Keratinocyte (primary cell): Measurements from ENCODE around the gene AADACL3.

Source experiments
- EZH2 ChIP-seq: IDR thresholded peaks from one replicate; pipeline ENCODE4 v1.6.1; 2012; ENCODE audit warnings: inconsistent platforms, mild to moderate bottlenecking, low read length, moderate library complexity
- TF ChIP-seq, protein P1 (sequence below), 3 experiments: IDR thresholded peaks in 1 of 3; conservative IDR thresholded peaks in 1 of 3; optimal IDR thresholded peaks in 1 of 3; 2 replicates in 2 of 3; 3 replicates in 1 of 3; pipeline versions ENCODE3 to v1.5.1; 2011; ENCODE audit warnings: low read length in 3 of 3, mild to moderate bottlenecking in 3 of 3, moderate library complexity in 2 of 3, control low read depth in 1 of 3, inconsistent platforms in 1 of 3; ENCODE audit not compliant: insufficient read depth in 2 of 3; ENCODE audit errors: extremely low read depth in 1 of 3

DNA sequence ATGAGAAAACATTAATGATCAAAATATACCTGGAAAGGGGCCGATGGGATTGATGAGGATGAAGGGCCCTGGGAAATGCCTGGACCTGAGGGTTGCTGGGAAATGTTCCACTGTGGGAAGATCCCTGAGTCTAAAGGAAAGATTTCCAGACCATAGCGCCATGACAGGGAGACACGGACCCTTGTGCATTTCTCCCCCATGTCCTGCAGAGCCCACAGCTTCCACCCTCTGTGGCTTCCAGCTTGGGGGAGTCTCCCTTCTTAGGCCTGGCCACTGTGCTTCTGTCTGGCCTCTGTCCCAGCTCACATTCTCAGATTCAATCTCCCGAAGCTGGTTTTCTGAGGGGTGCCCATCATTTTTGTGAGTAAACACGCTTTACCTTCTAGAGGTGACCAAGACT is 56.6 kb downstream of the AADACL3 start:
- TF ChIP-seq, protein P1, sequence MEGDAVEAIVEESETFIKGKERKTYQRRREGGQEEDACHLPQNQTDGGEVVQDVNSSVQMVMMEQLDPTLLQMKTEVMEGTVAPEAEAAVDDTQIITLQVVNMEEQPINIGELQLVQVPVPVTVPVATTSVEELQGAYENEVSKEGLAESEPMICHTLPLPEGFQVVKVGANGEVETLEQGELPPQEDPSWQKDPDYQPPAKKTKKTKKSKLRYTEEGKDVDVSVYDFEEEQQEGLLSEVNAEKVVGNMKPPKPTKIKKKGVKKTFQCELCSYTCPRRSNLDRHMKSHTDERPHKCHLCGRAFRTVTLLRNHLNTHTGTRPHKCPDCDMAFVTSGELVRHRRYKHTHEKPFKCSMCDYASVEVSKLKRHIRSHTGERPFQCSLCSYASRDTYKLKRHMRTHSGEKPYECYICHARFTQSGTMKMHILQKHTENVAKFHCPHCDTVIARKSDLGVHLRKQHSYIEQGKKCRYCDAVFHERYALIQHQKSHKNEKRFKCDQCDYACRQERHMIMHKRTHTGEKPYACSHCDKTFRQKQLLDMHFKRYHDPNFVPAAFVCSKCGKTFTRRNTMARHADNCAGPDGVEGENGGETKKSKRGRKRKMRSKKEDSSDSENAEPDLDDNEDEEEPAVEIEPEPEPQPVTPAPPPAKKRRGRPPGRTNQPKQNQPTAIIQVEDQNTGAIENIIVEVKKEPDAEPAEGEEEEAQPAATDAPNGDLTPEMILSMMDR (optimal IDR thresholded peaks at IDR 0.05 in 1 of 3, IDR thresholded peaks at IDR 0.05 in 1 of 3, conservative IDR thresholded peaks at IDR 0.05 in 1 of 3; ENCODE audit: extremely low read depth in 1 of 3, insufficient read depth in 2 of 3, low read length in 3 of 3): no peak
- TF ChIP-seq EZH2: no peak
